Measurements from ENCODE around the gene MYH7B. TPM values are rescaled to one million over a fixed set of nuclear protein-coding genes. Genes with fewer than 3 reads are reported as not detected.

Gene MYH7B
- total RNA-seq, 1 experiment from 2014 or later, result 0.74 TPM

DNA sequence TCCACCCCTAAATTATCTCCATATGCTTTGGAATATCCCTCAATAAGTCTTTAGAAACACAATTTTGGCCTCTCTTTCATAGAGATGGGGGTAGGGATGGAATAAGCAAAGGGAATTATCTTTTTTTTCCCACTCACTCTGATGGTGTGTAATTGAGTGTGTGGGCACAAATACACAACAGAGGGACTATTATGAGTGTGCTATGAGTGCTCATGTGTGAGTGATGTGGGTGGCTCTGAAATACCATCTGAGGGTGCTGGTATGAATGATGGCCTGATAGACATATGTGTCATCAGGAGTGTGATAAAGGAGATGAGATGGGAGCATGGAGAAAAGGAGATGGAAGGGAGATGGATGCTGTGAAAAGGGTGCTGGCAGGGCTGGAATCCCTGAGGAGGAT, 35.6 kb upstream of the MYH7B start:
- peaks cover 0 to 6% of the 10 kb centered on the region in 2 experiments; a peak in 2 of 4 replicates for H3K9me3 ChIP-seq (ENCODE audit: control insufficient read depth in 1 of 2, insufficient read depth in 1 of 2, low read depth in 1 of 2, low read length in 2 of 2)
- no peaks in the 10 kb centered on the region for H3K79me2 ChIP-seq (ENCODE audit: insufficient read depth, low read length)
- no peak overlapping the region for H3K27ac ChIP-seq (ENCODE audit: low read depth, low read length)
- H3K36me3 ChIP-seq (ENCODE audit: control insufficient read depth in 1 of 2, insufficient read depth in 2 of 2, low read length in 2 of 2), result peaks cover 0 to 23% of the 10 kb centered on the region in 2 experiments; a peak in 2 of 4 replicates
- DNase-seq (ENCODE audit: low read depth, low spot score) (no peak), ATAC-seq (no peak)
- H3K9ac ChIP-seq (ENCODE audit: low read length), result no peak overlapping the region
- H3K27me3 ChIP-seq (ENCODE audit: insufficient read depth, low read length), result no peaks in the 10 kb centered on the region
- no peak overlapping the region for H3K4me2 ChIP-seq (ENCODE audit: low read length)
- CTCF ChIA-PET, result no interaction called here
- no peaks in the 10 kb centered on the region for H3K9me2 ChIP-seq (ENCODE audit: insufficient read depth)
- H3K4me1 ChIP-seq (ENCODE audit: control insufficient read depth in 1 of 2, insufficient read depth in 2 of 2, low read length in 2 of 2), result peaks cover 3 to 10% of the 10 kb centered on the region in 2 experiments; a peak in 3 of 4 replicates
- no peak overlapping the region for H3K4me3 ChIP-seq (replicated peaks in 1 of 2; ENCODE audit: low read depth in 1 of 2, low read length in 2 of 2)
- H4K20me1 ChIP-seq (ENCODE audit: insufficient read depth), result no peaks in the 10 kb centered on the region
- no peak overlapping the region for H2AFZ ChIP-seq (ENCODE audit: low read depth, low read length, poor library complexity, severe bottlenecking)
- RAD21 ChIA-PET (ENCODE audit: low non-redundant PET in 1 of 2, low total read pairs in 2 of 2, uncharacterized antibody in 2 of 2, unreplicated experiment in 2 of 2), result no interaction called here
- BruUV-seq (replicated peaks), result no TSS peak
- intact Hi-C loops (cut with micrococcal nuclease), result no loop called here
- TF ChIP-seq RAD21 (IDR thresholded peaks at IDR 0.05; ENCODE audit: low read depth) (no peak), CEBPB (IDR thresholded peaks at IDR 0.05; ENCODE audit: low read depth) (no peak), ZNF274 (IDR thresholded peaks at IDR 0.05; ENCODE audit: low read depth, low read length) (no peak), YY1 (IDR thresholded peaks at IDR 0.05; ENCODE audit: extremely low read depth, insufficient replicate concordance, low read depth, low read length) (no peak), CBX3 (IDR thresholded peaks at IDR 0.05; ENCODE audit: low read depth) (no peak), TCF7L2 (IDR thresholded peaks at IDR 0.05; ENCODE audit: borderline replicate concordance, extremely low read depth, insufficient read depth, insufficient read length) (no peak), POLR2A (IDR thresholded peaks at IDR 0.05; ENCODE audit: borderline replicate concordance, extremely low read depth, insufficient read depth, insufficient read length) (no peak), EZH2 (IDR thresholded peaks at IDR 0.05) (no peak), EGR1 (IDR thresholded peaks at IDR 0.05; ENCODE audit: low read depth) (no peak)
- TF ChIP-seq, protein P1, sequence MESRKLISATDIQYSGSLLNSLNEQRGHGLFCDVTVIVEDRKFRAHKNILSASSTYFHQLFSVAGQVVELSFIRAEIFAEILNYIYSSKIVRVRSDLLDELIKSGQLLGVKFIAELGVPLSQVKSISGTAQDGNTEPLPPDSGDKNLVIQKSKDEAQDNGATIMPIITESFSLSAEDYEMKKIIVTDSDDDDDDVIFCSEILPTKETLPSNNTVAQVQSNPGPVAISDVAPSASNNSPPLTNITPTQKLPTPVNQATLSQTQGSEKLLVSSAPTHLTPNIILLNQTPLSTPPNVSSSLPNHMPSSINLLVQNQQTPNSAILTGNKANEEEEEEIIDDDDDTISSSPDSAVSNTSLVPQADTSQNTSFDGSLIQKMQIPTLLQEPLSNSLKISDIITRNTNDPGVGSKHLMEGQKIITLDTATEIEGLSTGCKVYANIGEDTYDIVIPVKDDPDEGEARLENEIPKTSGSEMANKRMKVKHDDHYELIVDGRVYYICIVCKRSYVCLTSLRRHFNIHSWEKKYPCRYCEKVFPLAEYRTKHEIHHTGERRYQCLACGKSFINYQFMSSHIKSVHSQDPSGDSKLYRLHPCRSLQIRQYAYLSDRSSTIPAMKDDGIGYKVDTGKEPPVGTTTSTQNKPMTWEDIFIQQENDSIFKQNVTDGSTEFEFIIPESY (IDR thresholded peaks at IDR 0.05; ENCODE audit: extremely low read depth, insufficient replicate concordance, low read length), result no peak
- POLR2A ChIA-PET, result no interaction called here
